ENCODE measurements around the gene USH1G.
A peak's percentile ranks its signal among the peaks of the same experiment; 100 is the strongest.

Gene USH1G

GRCh38 chr17:74964988-74965622, 42.0 kb upstream of the USH1G start:
- H3K27ac ChIP-seq, result no peak overlapping the region
- TF ChIP-seq, protein P1, sequence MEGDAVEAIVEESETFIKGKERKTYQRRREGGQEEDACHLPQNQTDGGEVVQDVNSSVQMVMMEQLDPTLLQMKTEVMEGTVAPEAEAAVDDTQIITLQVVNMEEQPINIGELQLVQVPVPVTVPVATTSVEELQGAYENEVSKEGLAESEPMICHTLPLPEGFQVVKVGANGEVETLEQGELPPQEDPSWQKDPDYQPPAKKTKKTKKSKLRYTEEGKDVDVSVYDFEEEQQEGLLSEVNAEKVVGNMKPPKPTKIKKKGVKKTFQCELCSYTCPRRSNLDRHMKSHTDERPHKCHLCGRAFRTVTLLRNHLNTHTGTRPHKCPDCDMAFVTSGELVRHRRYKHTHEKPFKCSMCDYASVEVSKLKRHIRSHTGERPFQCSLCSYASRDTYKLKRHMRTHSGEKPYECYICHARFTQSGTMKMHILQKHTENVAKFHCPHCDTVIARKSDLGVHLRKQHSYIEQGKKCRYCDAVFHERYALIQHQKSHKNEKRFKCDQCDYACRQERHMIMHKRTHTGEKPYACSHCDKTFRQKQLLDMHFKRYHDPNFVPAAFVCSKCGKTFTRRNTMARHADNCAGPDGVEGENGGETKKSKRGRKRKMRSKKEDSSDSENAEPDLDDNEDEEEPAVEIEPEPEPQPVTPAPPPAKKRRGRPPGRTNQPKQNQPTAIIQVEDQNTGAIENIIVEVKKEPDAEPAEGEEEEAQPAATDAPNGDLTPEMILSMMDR (IDR thresholded peaks at IDR 0.05), result no peak
- TF ChIP-seq ZFX (IDR thresholded peaks at IDR 0.05; ENCODE audit: borderline replicate concordance), result no peak

- no peak overlapping the region for H3K27ac ChIP-seq
- TF ChIP-seq, protein P1 (IDR thresholded peaks at IDR 0.05), result no peak
- no peak for TF ChIP-seq ZFX (IDR thresholded peaks at IDR 0.05; ENCODE audit: borderline replicate concordance)
These were observed 41.2 kb upstream of the USH1G start for GRCh38 chr17:74964246-74964761.

DNA sequence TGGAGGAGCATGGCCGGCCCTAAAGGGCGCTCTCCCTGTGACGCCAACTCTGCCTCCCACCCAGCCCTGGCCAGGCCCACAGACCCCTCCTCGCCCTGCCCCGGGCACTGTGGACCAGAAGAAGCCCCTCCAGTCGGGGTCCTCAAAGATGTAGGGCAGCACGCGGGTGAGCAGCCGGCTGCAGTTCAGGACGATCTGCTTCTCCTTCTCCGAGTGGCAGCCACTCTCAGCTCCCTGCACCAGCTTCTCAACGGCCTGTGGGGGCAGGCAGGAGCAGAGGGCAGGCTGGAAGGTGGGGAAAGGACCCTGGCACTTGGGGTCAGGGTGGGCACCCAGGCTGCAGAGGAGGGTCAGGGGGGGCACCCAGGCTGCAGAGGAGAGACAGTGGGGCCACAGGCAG, 40.6 kb upstream of the USH1G start:
- TF ChIP-seq ZFX (IDR thresholded peaks at IDR 0.05; ENCODE audit: borderline replicate concordance), result no peak
- no peak overlapping the region for H3K27ac ChIP-seq

DNA sequence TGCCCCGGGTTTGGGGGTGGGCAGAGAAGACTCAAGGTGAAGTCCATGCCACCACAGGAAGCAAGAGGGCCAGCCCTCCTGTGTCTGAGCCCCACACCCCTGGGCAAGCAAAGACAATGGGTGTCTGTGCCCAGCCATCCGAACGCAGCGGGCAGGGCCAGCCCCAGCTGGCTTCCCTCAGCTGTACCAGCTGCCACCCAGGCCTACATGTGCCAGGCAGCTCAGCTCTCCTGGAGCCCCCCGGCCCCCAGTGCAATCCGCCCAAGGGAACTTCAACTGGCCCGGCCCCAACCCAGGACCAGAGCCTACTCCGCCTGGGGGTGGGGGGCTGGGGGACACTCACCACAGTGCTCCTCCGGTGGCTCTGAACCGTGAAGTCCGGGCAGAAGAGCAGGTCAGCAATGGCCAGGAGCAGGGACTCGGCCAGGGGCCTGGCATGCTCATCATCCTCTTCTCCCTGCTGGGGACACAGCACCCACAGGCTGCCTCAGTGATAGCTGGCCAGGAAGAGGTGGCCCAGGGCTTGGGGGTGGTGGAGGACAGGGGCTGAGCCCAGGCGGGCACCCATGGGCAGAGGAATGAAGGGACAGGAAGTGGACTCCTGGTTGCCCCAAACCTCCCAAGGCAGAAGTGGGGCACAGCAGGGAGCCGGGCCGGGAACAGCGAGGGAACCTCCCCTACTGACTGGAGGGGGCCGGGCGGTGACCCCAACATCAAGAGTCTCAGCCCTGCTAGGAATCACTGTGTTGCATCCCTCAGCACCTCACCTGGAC, 39.8 kb upstream of the USH1G start:
- TF ChIP-seq, protein P1 (IDR thresholded peaks at IDR 0.05), result no peak
- TF ChIP-seq ZFX (IDR thresholded peaks at IDR 0.05; ENCODE audit: borderline replicate concordance), result no peak
- H3K27ac ChIP-seq, result no peak overlapping the region

DNA sequence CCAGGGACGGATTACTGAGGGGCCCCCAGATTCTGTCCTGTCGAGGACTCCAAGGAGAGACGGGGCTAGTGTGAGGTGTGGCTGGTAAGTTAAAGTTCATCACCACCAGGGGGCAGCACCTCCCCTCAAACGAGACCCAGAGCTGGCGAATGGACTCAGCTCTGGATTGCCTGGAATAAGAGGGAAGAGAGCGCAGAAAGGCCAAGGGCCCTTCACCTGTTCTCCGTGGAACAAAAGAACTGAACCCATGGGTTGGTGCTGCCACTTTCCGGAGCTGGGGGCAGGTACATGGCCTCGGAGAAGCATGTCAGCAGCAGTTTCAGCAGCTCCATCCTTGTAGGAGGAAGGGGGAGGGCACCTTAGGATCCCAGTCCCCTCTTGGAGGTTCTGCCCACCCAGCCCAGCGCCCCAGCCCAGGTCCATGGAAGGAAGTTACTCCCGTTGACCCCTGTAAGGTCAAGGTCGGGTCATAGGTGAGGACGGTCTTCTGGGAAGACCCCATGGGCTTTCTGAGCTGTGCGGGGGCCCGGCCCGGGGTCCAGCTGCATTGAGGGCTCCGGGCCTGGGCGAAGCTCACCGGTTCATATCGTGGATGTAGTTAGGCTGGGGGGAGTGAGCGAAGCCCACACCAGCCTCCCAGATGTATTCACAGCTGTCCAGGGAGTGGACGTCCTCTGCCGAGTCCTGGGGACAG, 38.7 kb upstream of the USH1G start:
- 0 out of 2 replicates have a peak overlapping the region, but pooled peaks have one; percentile 3 for H3K27ac ChIP-seq
- TF ChIP-seq ZFX (IDR thresholded peaks at IDR 0.05; ENCODE audit: borderline replicate concordance), result no peak
- TF ChIP-seq, protein P1 (IDR thresholded peaks at IDR 0.05), result peak; percentile 82

DNA sequence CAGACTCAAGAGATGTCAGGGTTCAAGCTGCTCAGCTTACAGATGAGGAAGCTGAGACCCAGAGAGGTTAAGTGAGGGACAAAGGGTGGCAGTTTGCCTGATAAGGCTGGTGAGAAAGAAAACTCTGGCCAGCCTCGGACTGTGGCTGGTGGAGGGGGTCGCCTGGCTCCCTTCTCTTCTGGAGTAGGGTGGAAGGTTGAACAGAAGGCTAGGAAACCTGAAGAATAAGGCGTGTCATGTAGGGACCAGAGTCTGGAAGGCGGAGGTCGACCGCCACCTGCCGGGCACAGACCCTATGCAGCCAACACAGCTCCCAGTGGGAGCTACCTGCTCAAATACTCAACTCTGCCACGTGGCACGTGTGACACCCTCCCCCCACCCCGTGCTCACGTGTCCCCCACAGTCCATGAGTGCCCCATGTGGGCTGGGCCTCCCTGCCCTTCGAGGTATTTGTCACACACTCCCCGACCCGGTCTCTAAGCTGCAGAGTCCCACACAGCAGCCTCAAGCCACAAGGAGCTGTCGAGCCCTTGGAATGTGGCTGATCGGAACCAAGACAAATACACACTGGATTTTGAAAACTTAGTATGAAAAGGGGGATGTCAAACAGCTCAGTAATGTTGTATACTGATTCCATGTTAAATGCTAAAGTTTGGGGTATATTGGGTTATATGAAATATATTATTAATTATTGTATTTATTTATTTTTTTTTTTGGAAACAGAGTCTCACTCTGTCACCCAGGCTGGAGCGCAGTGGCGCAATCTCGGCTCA, 37.7 kb upstream of the USH1G start:
- H3K27ac ChIP-seq, result no peak overlapping the region
- TF ChIP-seq, protein P1 (IDR thresholded peaks at IDR 0.05), result no peak
- TF ChIP-seq ZFX (IDR thresholded peaks at IDR 0.05; ENCODE audit: borderline replicate concordance), result no peak
